PC-9 (cell line): ENCODE results near the gene SLC37A3.

Experiments
- EZH2 ChIP-seq: fragments of 200-600 bp; sonication (generic); IDR thresholded peaks from 2 replicates; pipeline ENCODE4 v1.8.0; 2017; ENCODE audit warnings: antibody characterized with exemption, low read depth
- TF ChIP-seq, protein P1 (sequence below): fragments of 200-600 bp; sonication (generic); conservative IDR thresholded peaks from 2 replicates; pipeline ENCODE4 v1.6.1; 2017; ENCODE audit warnings: mixed run types, antibody characterized with exemption, mild to moderate bottlenecking, moderate library complexity

DNA sequence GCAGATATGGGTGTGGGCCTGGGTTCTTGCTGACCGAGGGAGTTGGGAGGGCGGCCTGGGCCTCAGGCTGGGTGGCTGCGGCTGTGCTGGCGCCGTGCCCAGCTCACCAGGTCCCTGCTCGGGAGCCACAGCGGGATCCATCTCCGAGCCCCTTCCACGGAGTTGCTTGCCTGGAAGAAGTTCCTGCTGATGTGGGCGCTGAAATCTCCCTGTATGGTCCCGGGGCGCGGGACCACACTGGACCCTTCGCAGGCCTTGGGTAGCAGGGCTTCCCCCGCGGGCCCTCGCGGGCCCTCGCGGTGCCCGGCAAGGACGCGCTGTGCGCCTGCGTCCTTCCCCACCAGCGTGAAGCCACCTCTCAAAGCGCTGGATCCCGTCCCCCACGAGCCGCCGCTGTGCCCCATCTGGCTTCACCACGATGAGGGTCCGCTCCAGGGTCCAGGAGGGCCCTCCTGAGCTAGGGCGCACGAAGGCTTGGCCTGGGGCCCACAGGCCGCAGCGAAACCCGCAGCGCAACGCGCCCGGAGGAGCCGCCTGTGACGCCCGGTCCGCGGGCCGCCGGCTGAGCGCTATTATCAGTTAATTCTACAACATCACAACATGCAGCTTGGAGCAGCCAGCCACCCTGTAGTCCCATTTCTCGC is 37.0 kb upstream of the SLC37A3 start:
- TF ChIP-seq, protein P1, sequence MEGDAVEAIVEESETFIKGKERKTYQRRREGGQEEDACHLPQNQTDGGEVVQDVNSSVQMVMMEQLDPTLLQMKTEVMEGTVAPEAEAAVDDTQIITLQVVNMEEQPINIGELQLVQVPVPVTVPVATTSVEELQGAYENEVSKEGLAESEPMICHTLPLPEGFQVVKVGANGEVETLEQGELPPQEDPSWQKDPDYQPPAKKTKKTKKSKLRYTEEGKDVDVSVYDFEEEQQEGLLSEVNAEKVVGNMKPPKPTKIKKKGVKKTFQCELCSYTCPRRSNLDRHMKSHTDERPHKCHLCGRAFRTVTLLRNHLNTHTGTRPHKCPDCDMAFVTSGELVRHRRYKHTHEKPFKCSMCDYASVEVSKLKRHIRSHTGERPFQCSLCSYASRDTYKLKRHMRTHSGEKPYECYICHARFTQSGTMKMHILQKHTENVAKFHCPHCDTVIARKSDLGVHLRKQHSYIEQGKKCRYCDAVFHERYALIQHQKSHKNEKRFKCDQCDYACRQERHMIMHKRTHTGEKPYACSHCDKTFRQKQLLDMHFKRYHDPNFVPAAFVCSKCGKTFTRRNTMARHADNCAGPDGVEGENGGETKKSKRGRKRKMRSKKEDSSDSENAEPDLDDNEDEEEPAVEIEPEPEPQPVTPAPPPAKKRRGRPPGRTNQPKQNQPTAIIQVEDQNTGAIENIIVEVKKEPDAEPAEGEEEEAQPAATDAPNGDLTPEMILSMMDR: no peak
- TF ChIP-seq EZH2: no peak
